Aorta (tissue), 5 donors: ENCODE measurements around the gene GNAO1. TPM values are rescaled to one million over a fixed set of nuclear protein-coding genes. Genes with fewer than 3 reads are reported as not detected.

Source experiments
- ATAC-seq: fragments of 200-7000 bp; cut with Tn5 transposase; one replicate; pipeline ENCODE4 v1.9.1; 2022; ENCODE audit warnings: moderate library complexity; ENCODE audit not compliant: low FRiP score
- DNase-seq, 2 donors: peaks; one replicate each; pipeline ENCODE4 v3.0.0-alpha.2; 2020
- H3K27ac ChIP-seq, 2 donors: one replicate each; pipeline ENCODE4 v1.5.1; 2013; ENCODE audit warnings: low read length in 2 of 2, mild to moderate bottlenecking in 2 of 2, moderate library complexity in 2 of 2, control low read depth in 1 of 2, inconsistent platforms in 1 of 2, low read depth in 1 of 2
- H3K27me3 ChIP-seq, 2 donors: one replicate each; pipeline ENCODE4 v1.6.1; 2013; ENCODE audit warnings: control low read depth in 1 of 2, low read length in 1 of 2, mild to moderate bottlenecking in 1 of 2, moderate library complexity in 1 of 2; ENCODE audit not compliant: insufficient read depth in 2 of 2, control insufficient read depth in 1 of 2
- H3K36me3 ChIP-seq, 2 donors: one replicate each; pipeline ENCODE4 v1.6.1; 2013; ENCODE audit warnings: control low read depth in 1 of 2, low read length in 1 of 2, mild to moderate bottlenecking in 1 of 2; ENCODE audit not compliant: insufficient read depth in 2 of 2, control insufficient read depth in 1 of 2
- H3K4me1 ChIP-seq, 2 donors: one replicate each; pipeline ENCODE4 v1.6.1; 2013; ENCODE audit warnings: low read length in 2 of 2, control low read depth in 1 of 2, mild to moderate bottlenecking in 1 of 2, moderate library complexity in 1 of 2; ENCODE audit not compliant: insufficient read depth in 2 of 2, control insufficient read depth in 1 of 2
- H3K4me3 ChIP-seq, 2 donors: one replicate each; pipeline ENCODE4 v1.5.1; 2013; ENCODE audit warnings: low read length in 2 of 2, control low read depth in 1 of 2, mild to moderate bottlenecking in 1 of 2
- H3K9me3 ChIP-seq: one replicate; pipeline ENCODE4 v1.6.1; 2013; ENCODE audit warnings: mild to moderate bottlenecking, low read length; ENCODE audit not compliant: control insufficient read depth
- WGBS, 2 donors: extraction: QIAGEN DNeasy Blood & Tissue Kit; methylation state at CpG; one replicate each; pipeline ENCODE4 v1.1.7; 2013; 5-methylcytosine and 5-hydroxymethylcytosine counted together
- intact Hi-C, 2 donors: fragments of 100-400 bp; cut with DNase I; formaldehyde crosslinking; loops; one replicate each; pipeline versions ENCODE4 v1.14.2 to v1.15.0; 2022
- polyA plus RNA-seq, 2 donors: library from polyadenylated mRNA; stranded (reverse); fragments of 200-250 nt; gene quantifications; one replicate each; pipeline ENCODE4 v1.2.3, GENCODE V29; 2013
- total RNA-seq, 2 donors: library from RNA; stranded (reverse); fragmentation: NEBNext Ultra II Directional; extraction: Animal tissue kit (Norgen Biotek cat#: 25700); gene quantifications; one replicate each; pipeline ENCODE4 v1.2.1, GENCODE V29; 2021
- donor health status: healthy with polysubstance abuse.
- donor health status: Bipolar disorder and iron deficiency.
- donor health status: DM: no; HTN: no; CAD: no.
- donor health status: DM: no; HTN: no; CAD: no.
- donor health status: DM: yes; HTN: yes; CAD: no.

GNAO1 gene
- total and polyA plus RNA-seq, 4 donors = 0.63 to 16.2 (median 4.2) TPM

GRCh38 chr16:56225017-56225742, 33.9 kb downstream of the GNAO1 start:
- H3K36me3 ChIP-seq = no peaks in the 10 kb centered on the region
- H3K9me3 ChIP-seq = no peaks in the 10 kb centered on the region
- no peak overlapping the region for H3K27ac ChIP-seq
- no peak overlapping the region for H3K4me3 ChIP-seq
- no peaks in the 10 kb centered on the region for H3K27me3 ChIP-seq
- intact Hi-C loops = no loop called here
- ATAC-seq (no peak), DNase-seq (no peak)
- WGBS, 2 donors = 76 to 80% methylated on average over 2 of the region's 2 CpGs
- H3K4me1 ChIP-seq = no peaks in the 10 kb centered on the region

GRCh38 chr16:56226187-56226586, 34.9 kb downstream of the GNAO1 start:
- WGBS, 2 donors = 80 to 81% methylated on average over 2 of the region's 2 CpGs
- Histone ChIP-seq H3K36me3 (no peaks in the 10 kb centered on the region), H3K9me3 (no peaks in the 10 kb centered on the region), H3K4me1 (no peaks in the 10 kb centered on the region), H3K27ac (no peak overlapping the region), H3K4me3 (no peak overlapping the region), H3K27me3 (no peaks in the 10 kb centered on the region)
- ATAC-seq (no peak), DNase-seq (no peak)
- intact Hi-C loops = no loop called here

- Histone ChIP-seq H3K36me3 (no peaks in the 10 kb centered on the region), H3K27ac (no peak overlapping the region), H3K9me3 (no peaks in the 10 kb centered on the region), H3K27me3 (no peaks in the 10 kb centered on the region), H3K4me3 (no peak overlapping the region), H3K4me1 (no peaks in the 10 kb centered on the region)
- WGBS, 2 donors = 81 to 82% methylated on average over 9 of the region's 9 CpGs
- intact Hi-C loops = no loop called here
- ATAC-seq (no peak), DNase-seq (no peak)
Observed at GRCh38 chr16:56226845-56227525, 35.7 kb downstream of the GNAO1 start.

DNA sequence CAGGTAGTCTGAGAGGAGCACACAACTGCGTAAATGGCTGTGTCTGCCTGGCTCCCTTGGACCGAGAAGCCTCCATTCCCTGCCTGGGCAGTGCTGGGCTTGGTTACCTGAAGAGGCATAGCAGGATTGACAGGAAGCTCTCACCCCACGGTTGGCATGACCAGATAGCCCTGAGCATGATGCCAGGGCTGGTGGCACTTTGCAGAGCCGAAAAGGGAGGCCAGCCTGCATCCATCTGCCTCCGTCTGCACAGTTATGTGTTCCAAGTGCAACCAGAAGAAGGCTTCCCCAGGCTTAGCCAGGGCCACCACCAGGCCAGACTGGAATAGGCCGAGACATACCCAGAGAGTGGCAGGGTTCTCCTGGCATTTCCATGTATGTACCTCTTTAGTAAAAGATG, 36.6 kb downstream of the GNAO1 start:
- Histone ChIP-seq H3K4me3 (no peak overlapping the region), H3K9me3 (no peaks in the 10 kb centered on the region), H3K27ac (no peak overlapping the region), H3K27me3 (no peaks in the 10 kb centered on the region), H3K4me1 (no peaks in the 10 kb centered on the region), H3K36me3 (no peaks in the 10 kb centered on the region)
- WGBS, 2 donors = 92% methylated on average over 6 of the region's 6 CpGs
- intact Hi-C loops = no loop called here
- ATAC-seq (no peak), DNase-seq (no peak)

DNA sequence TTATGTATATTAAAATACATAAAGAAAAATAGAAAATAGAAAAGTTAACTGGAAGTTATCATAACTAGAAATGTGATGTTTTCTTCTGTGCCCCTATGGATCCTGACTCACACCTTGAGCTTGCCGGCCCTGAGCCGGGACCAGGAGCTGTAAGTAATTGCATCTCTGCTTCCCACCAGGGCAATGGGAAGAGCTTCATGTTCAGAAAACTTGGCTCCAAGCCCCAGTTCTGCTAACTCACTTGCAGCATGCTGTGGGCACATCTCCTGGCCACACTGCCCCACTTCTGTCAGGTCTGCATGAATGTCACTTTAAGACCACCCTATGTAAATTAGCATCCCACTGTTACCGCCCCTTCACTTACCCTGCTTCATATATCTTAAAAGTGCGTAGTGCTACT, 37.2 kb downstream of the GNAO1 start:
- Histone ChIP-seq H3K4me3 (no peak overlapping the region), H3K27me3 (no peaks in the 10 kb centered on the region), H3K9me3 (no peaks in the 10 kb centered on the region), H3K4me1 (no peaks in the 10 kb centered on the region), H3K27ac (no peak overlapping the region), H3K36me3 (no peaks in the 10 kb centered on the region)
- intact Hi-C loops = no loop called here
- 87 to 90% methylated on average over 4 of the region's 4 CpGs for WGBS, 2 donors
- ATAC-seq (no peak), DNase-seq (no peak)

GRCh38 chr16:56233795-56234566, 42.7 kb downstream of the GNAO1 start:
- Histone ChIP-seq H3K9me3 (no peaks in the 10 kb centered on the region), H3K4me1 (no peaks in the 10 kb centered on the region), H3K36me3 (no peaks in the 10 kb centered on the region), H3K27me3 (no peaks in the 10 kb centered on the region), H3K4me3 (no peak overlapping the region), H3K27ac (no peak overlapping the region)
- DNase-seq (no peak), ATAC-seq (no peak)
- intact Hi-C loops = no loop called here
- 47 to 58% methylated on average over 2 of the region's 2 CpGs for WGBS, 2 donors

GRCh38 chr16:56234737-56235136, 43.4 kb downstream of the GNAO1 start:
- Histone ChIP-seq H3K4me1 (no peaks in the 10 kb centered on the region), H3K27me3 (no peaks in the 10 kb centered on the region), H3K36me3 (no peaks in the 10 kb centered on the region), H3K9me3 (no peaks in the 10 kb centered on the region), H3K4me3 (no peak overlapping the region), H3K27ac (no peak overlapping the region)
- ATAC-seq = no peak
- 93 to 95% methylated on average over 5 of the region's 5 CpGs for WGBS, 2 donors
- intact Hi-C loops = no loop called here
- DNase-seq = no peak

DNA sequence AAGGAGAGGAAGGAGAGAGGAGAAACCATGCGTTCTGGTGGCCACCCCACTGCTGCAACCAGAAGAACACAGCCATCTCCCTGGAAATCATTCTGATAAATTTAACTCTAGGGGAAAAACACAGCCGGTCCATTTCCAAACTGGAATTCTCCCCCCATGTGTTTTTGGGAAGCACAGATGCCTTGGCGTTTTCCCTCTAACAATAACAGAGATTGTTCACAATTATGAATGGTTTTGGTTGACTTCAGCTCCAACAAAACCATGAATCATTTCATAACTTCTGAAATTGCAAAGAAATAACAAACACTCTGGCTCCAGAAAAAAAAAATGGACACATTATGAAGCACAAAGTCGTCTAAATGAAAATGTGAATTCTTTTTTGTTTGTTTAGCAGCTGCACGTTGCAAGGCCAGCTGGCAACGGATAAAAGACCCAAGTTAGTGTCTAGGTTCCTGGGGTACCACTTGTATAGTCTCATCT, 46.2 kb downstream of the GNAO1 start:
- Histone ChIP-seq H3K4me3 (no peak overlapping the region), H3K27ac (no peak overlapping the region), H3K36me3 (no peaks in the 10 kb centered on the region), H3K4me1 (no peaks in the 10 kb centered on the region), H3K27me3 (no peaks in the 10 kb centered on the region), H3K9me3 (no peaks in the 10 kb centered on the region)
- ATAC-seq (peak; percentile 30), DNase-seq (no peak)
- WGBS, 2 donors = 5 to 10% methylated on average over 6 of the region's 6 CpGs
- intact Hi-C loops = no loop called here
